ENCODE results near the gene GRIK3.

DNA sequence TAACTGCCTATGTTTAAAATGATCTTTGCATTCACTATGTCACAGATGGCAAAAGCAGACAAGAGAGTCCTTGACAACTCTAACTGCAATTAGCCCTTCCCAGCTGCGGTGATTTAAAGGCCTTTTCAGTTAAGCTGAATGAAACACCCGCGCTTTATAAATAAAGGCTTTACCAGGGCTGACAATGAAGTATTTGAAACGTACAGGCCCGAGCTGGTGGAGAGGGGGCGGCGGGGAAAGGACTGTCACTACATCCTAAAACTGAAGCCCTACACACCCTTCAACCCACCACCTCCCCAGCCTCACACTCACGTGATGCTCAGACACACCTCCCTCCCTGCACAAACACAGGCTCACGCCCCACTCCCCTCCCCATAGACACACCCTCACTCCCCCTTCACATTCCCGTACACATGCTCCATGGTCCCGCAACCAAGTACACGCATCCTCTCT, 45.5 kb downstream of the GRIK3 start:
- no peak for TF ChIP-seq CTCF (IDR thresholded peaks at IDR 0.05)
- no peak for TF ChIP-seq TCF7 (CRISPR knock-in tag; IDR thresholded peaks at IDR 0.05; ENCODE audit: low read depth)
- TF ChIP-seq ETV6 (CRISPR knock-in tag; IDR thresholded peaks at IDR 0.05): no peak
- TF ChIP-seq, protein P1, sequence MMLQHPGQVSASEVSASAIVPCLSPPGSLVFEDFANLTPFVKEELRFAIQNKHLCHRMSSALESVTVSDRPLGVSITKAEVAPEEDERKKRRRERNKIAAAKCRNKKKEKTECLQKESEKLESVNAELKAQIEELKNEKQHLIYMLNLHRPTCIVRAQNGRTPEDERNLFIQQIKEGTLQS (CRISPR knock-in tag; conservative IDR thresholded peaks at IDR 0.05): no peak
- TF ChIP-seq JUN (CRISPR knock-in tag; IDR thresholded peaks at IDR 0.05): no peak
- TF ChIP-seq CREM (CRISPR knock-in tag; IDR thresholded peaks at IDR 0.05): no peak
- TF ChIP-seq, protein P2, sequence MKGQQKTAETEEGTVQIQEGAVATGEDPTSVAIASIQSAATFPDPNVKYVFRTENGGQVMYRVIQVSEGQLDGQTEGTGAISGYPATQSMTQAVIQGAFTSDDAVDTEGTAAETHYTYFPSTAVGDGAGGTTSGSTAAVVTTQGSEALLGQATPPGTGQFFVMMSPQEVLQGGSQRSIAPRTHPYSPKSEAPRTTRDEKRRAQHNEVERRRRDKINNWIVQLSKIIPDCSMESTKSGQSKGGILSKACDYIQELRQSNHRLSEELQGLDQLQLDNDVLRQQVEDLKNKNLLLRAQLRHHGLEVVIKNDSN (CRISPR knock-in tag; IDR thresholded peaks at IDR 0.05): no peak
- no peak for TF ChIP-seq SP1 (CRISPR knock-in tag; conservative IDR thresholded peaks at IDR 0.05)
- TF ChIP-seq, protein P3, sequence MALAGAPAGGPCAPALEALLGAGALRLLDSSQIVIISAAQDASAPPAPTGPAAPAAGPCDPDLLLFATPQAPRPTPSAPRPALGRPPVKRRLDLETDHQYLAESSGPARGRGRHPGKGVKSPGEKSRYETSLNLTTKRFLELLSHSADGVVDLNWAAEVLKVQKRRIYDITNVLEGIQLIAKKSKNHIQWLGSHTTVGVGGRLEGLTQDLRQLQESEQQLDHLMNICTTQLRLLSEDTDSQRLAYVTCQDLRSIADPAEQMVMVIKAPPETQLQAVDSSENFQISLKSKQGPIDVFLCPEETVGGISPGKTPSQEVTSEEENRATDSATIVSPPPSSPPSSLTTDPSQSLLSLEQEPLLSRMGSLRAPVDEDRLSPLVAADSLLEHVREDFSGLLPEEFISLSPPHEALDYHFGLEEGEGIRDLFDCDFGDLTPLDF (CRISPR knock-in tag; IDR thresholded peaks at IDR 0.05): no peak
- no peak for TF ChIP-seq ESRRA (CRISPR knock-in tag; IDR thresholded peaks at IDR 0.05; ENCODE audit: borderline replicate concordance)

All from WTC11 (cell line).